NT2/D1 (cell line): ENCODE results near the gene CDH12.

ENCODE experiments used
- SUZ12 ChIP-seq: IDR thresholded peaks from 2 replicates; pipeline ENCODE4 v1.6.1; 2011; ENCODE audit not compliant: insufficient read length, insufficient read depth; ENCODE audit errors: extremely low read depth
- YY1 ChIP-seq: IDR thresholded peaks from 2 replicates; pipeline ENCODE4 v1.6.1; 2011; ENCODE audit not compliant: insufficient read length, insufficient read depth

GRCh38 chr5:22051881-22052280 lies 801.3 kb downstream of the CDH12 start:
- TF ChIP-seq SUZ12 (no peak), YY1 (no peak)
